Hematopoietic multipotent progenitor cell treated with erythropoietin and hydrocortisone succinate and interleukin-3 and kit ligand, for 6 days (in vitro differentiated cells): ENCODE results near the gene BEST1.
A peak's percentile ranks its signal among the peaks of the same experiment; 100 is the strongest.

Source experiments
- DNase-seq: peaks from one replicate; pipeline ENCODE4 v3.0.0-alpha.2; 2015

The BEST1 gene

DNA sequence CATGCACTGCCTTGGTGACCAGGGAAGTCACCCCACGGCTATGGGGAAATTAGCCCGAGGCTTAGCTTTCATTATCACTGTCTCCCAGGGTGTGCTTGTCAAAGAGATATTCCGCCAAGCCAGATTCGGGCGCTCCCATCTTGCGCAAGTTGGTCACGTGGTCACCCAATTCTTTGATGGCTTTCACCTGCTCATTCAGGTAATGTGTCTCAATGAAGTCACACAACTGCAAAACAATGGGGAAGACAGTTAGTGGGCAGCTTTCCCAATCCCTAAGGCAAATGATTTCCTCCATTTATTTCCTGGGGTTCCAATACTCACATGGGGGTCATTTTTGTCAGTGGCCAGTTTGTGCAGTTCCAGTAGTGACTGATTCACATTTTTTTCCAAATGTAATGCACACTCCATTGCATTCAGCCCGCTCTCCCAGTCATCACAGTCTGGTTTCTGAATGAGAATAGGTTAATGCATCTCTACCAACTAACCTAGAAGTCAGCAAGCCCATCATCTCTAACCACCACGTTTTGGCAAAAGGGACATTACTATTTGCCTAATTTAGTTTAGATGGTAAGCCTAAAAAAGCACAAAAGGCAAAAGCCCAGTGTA is 14.6 kb downstream of the BEST1 start:
- DNase-seq = peak; percentile 44

DNA sequence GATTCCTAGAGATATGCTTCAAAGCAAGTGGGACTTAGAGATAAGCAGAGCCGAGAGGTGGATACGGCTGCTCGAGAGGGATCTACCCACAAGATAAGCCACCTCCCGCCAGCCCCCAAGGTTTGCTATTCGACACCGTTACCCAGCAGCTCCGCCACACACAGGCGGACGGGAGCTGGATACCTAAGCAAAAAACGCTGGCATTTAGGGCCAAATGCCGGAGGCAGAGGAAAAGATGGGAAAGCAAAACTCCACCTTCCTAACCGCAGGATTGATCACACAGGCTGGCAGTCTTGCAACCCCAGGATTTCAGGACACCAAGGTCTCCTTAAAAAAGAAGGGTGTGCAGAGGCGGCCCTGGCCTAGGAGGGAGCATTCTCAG is 16.6 kb downstream of the BEST1 start:
- DNase-seq = peak; percentile 92

GRCh38 chr11:61967116-61967923 is 17.2 kb downstream of the BEST1 start, which contains the start of gene FTH1:
TSS of gene FTH1 (minus strand) at chr11:61967634. CDS start at chr11:61967425, 209 bp downstream.
- DNase-seq = peak; percentile 94

- peak; percentile 81 for DNase-seq
These were observed 18.0 kb downstream of the BEST1 start for GRCh38 chr11:61967924-61968757.

GRCh38 chr11:61968758-61969390 is 18.7 kb downstream of the BEST1 start:
- DNase-seq = peak; percentile 13

DNA sequence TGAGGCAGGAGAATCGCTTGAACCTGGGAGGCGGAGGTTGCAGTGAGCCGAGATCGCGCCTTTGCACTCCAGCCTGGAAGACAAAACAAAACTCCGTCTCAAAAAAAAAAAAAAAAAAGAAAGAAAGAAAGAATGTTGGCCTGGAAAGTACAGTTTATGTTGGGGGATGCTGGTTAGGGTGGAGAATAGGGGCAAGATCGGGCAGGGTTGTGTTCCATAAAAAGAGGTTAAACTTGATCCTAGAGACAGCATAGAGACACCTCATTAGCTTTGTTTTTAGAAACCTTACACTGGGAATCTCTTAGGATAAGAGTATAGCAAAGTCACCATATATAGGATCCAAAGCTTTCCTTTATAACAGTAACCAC is 19.2 kb downstream of the BEST1 start:
- DNase-seq = peak; percentile 23

- DNase-seq = peak; percentile 86
These were observed 19.9 kb downstream of the BEST1 start for GRCh38 chr11:61969838-61970662.

- peak; percentile 99 for DNase-seq
These were observed 21.3 kb downstream of the BEST1 start for GRCh38 chr11:61971248-61972111.

DNA sequence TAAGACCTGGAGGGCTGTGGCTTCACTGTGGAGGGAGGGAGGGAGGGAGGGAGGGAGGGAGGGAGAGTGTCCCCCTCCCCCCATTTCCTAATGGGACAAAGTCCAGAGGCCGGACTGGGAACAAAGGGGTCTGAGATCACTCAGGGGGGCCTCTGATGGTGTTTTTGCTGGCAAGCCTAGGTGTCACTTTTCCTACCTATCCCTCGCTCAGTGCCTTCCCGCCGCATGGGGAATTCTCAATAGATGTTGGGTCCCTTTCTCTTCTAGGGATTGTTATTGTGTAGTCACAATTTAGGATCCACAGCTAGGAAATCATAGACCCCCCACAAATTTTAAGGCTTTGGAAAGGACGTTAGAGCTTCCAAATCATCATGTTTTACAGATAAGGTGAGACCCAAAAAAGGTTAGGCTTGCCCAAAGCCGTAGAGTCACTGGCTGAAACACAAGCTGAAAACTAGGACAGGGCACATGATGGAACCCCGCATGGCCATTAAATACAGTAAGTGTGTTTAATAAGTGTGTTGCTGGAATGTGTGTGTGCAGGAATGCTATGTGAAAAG is 22.0 kb downstream of the BEST1 start:
- peak; percentile 43 for DNase-seq

DNA sequence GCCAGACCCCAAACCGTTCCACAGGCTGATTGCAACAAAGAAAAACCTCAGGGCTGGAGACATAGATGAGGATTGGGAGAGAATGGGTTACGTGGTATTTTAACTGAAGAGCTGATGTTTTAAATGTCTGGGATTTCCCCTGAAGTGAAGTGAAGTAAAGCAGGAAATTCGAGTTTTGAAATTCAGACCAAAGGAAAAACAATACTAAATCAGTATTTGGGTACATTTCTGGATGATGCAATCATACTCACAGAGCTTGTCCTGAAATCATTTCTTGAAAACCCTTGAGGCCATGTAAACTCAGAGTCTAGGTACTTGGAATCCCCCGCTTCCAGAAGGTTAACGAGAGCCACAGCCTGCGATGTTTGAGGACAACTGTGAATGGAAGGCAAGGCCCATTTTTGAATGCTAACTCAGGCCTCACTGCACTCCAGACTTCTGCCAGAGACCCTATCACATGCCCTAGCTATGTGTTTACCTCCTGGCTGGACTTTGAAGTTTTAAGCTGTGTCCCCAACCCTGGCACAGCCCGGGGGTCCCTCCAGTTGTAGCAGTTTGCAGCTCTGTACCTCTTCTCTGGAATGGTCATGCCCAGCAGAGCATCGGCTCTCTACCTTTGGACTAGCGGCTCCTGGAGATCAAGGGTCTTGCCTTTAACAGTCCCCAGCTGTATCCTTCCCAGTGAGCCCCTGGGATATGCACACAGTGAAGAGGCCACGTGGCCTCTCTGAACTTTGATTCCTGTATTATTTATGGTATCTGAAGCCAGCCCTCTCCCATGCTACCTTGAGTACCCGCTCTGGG is 22.7 kb downstream of the BEST1 start:
- DNase-seq = peak; percentile 48

GRCh38 chr11:61973476-61974162 is 23.5 kb downstream of the BEST1 start:
- DNase-seq = peak; percentile 13

GRCh38 chr11:61974766-61975631 is 24.8 kb downstream of the BEST1 start:
- no peak for DNase-seq

GRCh38 chr11:61975638-61976419 is 25.7 kb downstream of the BEST1 start:
- DNase-seq = no peak

GRCh38 chr11:61976420-61976800 is 26.3 kb downstream of the BEST1 start:
- DNase-seq = no peak

DNA sequence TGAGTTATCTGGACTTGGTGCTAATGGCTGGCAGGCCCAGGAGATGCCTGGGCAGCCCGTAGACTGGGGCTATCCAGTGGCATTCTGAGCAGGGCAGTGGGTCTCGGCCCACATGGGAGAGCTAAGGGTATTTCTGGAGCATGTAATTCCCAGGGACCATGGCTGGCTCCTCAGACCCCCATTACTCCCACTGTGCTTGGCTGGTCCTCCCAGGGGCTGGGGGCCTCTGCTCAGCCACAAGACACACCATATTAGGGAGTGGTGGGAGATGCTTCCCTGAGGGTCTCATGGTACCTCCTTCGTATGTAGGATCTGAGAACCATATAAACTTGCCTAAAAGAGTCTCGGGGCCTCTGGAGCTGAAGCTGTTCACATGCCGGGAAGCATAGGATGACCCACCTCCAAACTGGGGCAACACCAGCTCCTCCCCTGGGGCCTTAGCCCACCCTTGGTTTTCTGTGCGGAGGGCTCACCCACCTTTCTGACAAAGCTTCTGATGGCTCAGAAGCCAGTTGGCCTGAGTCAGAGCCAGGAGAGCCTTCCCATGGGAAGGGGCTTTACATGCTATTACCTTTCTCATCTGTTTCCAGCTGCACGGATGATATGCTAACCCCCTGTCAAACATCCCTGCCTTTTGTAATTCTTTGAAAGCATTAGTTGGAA is 26.8 kb downstream of the BEST1 start:
- DNase-seq = no peak

DNA sequence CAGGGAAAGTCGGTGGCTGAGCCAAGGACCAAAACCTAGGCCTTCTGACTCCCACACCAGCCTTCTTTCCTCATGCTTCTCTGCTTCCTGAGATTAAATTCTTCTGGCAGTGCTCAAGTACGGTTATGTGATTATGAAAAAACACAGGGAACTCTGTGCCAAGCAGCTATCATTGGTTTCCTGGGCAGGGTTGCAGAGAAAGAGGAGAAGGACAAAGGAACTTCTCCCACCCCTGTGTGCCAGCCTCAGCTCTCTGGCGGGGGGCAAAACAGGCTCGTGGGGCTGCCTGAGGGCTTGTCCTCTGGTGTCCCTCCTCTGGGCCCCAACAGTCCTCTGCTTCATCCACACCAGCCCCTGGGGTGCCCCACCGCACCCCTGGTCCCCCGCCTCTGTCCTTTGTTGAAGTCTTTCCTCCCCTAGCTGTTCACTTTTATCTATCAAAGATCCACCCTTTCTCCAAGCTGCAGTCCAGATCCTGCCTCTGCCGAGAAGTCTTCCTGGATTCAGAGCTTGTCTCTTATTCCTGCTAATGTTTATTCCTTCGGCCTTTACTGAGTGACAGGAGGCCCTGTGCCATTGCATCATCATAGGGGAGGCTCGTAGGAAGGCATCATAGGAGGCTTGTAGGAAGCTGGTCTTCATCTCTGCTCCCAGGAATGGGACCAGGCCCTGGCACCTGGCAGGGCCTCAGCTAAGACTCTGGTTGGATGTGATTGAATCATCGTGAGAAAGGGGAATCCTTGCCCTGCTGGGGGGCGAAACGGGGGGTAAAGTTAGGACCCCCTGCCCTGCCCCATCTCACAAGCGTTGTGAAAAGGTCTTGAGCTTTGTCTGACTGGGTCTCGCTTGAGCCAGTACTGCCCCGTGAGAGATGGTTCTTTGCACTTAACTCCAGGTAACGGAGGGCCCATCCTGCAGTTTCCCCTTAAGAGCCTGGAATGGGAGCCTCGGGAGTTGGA is 28.8 kb downstream of the BEST1 start:
- DNase-seq = peak; percentile 20
